ENCODE measurements around the gene LMCD1.

DNA sequence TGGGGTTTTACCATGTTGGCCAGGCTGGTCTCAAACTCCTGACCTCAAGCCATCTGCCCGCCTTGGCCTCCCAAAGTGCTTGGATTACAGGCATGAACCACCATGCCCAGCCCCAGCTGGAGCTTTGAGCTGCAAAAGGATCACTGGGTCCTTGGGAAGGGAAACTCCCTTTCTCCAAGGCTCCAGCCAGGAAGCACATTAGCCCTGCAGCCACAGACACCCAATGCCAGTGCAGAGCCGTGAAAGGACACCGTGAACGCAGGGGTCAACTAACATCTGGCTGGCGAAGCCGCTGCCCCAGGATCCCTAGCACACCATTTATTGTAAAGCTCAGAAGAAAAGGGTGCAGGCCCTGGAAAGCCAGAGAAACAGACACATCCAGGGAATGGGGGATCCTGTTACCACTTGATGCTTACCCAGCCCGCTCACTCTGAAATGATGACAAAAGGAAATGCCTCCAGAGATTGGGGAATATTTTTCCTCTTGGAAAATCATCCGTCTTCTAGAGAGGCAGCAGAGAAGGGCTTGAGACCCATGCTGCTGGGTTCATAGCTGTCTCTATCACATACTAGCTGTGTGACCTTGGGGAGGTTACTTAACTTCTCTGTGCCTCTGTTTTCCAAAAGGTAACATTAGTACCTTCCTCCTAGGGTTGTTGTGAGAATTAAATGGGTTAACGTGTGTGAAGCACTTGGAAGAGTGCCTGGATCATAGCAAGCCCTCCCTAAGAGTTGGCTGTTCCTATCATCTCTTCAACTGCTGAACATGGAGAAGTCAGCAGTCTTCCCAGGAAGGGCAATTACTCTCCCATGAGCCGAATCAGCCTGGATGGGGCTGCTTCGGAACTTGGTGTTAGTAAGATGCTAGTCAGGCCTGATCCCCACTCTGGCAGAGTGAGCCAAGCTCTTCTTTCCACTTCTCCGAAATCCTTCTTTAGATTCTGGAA, 40.8 kb downstream of the LMCD1 start:
- no peak for TF ChIP-seq CREB1 (IDR thresholded peaks at IDR 0.05)
- no peak for TF ChIP-seq ATF2 (IDR thresholded peaks at IDR 0.05; ENCODE audit: low read length)
- TF ChIP-seq, protein P1, sequence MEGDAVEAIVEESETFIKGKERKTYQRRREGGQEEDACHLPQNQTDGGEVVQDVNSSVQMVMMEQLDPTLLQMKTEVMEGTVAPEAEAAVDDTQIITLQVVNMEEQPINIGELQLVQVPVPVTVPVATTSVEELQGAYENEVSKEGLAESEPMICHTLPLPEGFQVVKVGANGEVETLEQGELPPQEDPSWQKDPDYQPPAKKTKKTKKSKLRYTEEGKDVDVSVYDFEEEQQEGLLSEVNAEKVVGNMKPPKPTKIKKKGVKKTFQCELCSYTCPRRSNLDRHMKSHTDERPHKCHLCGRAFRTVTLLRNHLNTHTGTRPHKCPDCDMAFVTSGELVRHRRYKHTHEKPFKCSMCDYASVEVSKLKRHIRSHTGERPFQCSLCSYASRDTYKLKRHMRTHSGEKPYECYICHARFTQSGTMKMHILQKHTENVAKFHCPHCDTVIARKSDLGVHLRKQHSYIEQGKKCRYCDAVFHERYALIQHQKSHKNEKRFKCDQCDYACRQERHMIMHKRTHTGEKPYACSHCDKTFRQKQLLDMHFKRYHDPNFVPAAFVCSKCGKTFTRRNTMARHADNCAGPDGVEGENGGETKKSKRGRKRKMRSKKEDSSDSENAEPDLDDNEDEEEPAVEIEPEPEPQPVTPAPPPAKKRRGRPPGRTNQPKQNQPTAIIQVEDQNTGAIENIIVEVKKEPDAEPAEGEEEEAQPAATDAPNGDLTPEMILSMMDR (IDR thresholded peaks at IDR 0.05; ENCODE audit: control extremely low read depth in 1 of 3, insufficient read depth in 1 of 3, low read depth in 1 of 3, low read length in 3 of 3) = no peak
- no peak for TF ChIP-seq MAX (IDR thresholded peaks at IDR 0.05)
- no peak for TF ChIP-seq POLR2AphosphoS5 (IDR thresholded peaks at IDR 0.05; ENCODE audit: low read depth, low read length)
- no peak for TF ChIP-seq POLR2A (IDR thresholded peaks at IDR 0.05; ENCODE audit: control extremely low read depth in 1 of 2, low read depth in 2 of 2, low read length in 2 of 2)
- TF ChIP-seq RXRA (IDR thresholded peaks at IDR 0.05; ENCODE audit: insufficient read depth, low read depth, low read length) = no peak
- TF ChIP-seq EZH2 (IDR thresholded peaks at IDR 0.05; ENCODE audit: low read depth, low read length, severe bottlenecking) = no peak
- no peak for TF ChIP-seq RAD21 (IDR thresholded peaks at IDR 0.05 in 1 of 2, conservative IDR thresholded peaks at IDR 0.05 in 1 of 2; ENCODE audit: low read depth in 2 of 2, low read length in 2 of 2)

All from H1 (cell line).